Measurements from ENCODE around the gene CHMP4B.

The CHMP4B gene

DNA sequence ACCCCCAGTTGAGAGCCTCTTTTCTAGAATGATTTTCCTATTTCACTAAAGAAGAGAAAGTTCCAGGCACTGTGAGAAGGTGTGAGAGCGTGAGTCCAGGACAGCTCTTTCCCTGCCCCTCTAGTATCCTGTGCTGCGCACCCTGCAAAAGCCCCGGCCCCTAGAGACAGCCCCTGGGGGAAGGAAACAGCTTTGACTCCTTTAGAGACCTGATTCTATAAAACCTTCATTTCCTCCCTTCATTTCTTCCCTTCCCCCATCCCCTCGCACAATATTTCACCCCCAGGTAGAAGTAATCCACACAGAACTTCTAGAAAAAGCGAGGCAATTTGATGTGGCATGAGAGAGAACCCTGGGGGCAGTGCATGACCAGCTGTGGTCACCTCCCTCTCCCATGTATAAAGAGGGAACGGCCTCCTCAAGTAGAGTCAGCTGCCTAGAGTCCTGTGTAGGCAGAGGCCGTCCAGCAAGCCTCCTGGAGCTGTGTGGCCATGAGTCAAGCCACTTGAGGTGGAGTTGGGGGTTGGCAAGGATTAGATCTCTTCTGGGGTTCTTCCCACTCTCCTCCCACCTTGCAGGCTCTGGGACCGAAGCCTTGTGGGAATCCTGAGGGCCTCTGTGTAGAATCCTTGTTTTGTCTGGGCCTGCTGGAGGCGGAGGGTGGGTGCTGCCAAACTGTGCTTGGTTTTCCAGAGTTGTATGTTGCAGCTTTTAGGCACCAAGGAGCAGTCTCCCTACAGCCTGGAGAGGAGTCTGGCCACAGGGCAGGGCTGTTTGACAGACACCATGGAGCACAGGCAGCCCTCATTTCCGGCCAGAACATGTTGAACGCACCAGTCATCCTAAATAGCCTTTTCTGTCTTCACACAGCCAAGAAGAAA, 41.7 kb downstream of the CHMP4B start:
- no peak for DNase-seq (ENCODE audit: low read depth, low spot score)
- in situ Hi-C loops (cut with HindIII; ENCODE audit: low sequenced_read_pairs): no loop called here
- TF ChIP-seq CTCF (IDR thresholded peaks at IDR 0.05; ENCODE audit: low read depth, low read length): no peak
- H3K4me3 ChIP-seq (ENCODE audit: low read depth, low read length): no peak overlapping the region

DNA sequence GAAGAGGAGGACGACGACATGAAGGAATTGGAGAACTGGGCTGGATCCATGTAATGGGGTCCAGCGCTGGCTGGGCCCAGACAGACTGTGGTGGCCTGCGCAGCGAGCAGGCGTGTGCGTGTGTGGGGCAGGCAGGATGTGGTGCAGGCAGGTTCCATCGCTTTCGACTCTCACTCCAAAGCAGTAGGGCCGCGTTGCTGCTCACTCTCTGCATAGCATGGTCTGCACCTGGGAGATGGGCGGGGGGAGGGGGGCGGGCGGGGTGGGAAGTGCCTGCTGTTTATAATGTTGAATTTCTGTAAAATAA, 42.3 kb downstream of the CHMP4B start:
- in situ Hi-C loops (cut with HindIII; ENCODE audit: low sequenced_read_pairs): no loop called here
- no peak for DNase-seq (ENCODE audit: low read depth, low spot score)
- no peak overlapping the region for H3K4me3 ChIP-seq (ENCODE audit: low read depth, low read length)
- no peak for TF ChIP-seq CTCF (IDR thresholded peaks at IDR 0.05; ENCODE audit: low read depth, low read length)

DNA sequence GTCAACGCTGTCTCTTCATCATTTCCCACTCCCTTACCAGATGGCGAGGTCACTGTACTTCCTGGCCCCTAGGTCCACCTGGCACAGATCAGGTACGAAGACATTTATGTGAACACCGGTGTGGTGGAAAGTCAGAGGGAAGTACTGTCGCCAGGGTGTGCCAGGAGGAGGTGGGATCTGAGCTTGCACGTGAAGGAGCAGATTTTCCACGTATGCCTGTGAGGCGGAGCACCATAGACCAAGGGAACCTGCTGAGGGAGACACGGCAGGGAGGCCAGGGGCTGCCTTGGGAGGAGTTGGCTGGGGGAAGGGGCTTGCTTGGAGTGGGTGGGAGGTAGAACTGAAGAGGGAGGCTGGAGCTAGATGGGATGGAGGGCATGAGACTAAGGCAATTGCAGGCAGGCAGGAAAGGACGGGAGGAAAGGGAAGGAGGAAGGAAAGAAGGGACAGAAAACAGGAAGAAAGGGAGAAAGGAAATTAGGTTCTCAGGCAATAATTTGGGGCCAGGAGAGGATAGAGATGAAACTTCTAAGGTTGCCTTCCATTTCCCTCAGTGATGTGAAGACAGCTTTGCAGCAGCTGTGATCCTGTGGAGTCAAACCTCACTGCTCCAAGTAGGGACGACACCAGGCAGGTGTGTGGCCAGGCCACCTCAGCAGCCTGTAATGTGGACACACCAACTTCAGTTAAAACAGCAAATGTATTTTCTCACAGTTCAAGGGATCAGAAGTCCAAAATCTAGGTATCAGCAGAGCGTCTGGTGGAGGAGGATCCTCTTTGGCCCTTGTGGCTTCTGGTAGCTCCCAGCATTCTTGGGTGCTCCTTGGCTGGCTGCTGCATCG, 46.8 kb downstream of the CHMP4B start:
- TF ChIP-seq CTCF (IDR thresholded peaks at IDR 0.05; ENCODE audit: low read depth, low read length): no peak
- no peak overlapping the region for H3K4me3 ChIP-seq (ENCODE audit: low read depth, low read length)
- in situ Hi-C loops (cut with HindIII; ENCODE audit: low sequenced_read_pairs): no loop called here
- no peak for DNase-seq (ENCODE audit: low read depth, low spot score)

- no peak overlapping the region for H3K4me3 ChIP-seq (ENCODE audit: low read depth, low read length)
- no peak for DNase-seq (ENCODE audit: low read depth, low spot score)
- in situ Hi-C loops (cut with HindIII; ENCODE audit: low sequenced_read_pairs): no loop called here
- no peak for TF ChIP-seq CTCF (IDR thresholded peaks at IDR 0.05; ENCODE audit: low read depth, low read length)
These were observed 47.5 kb downstream of the CHMP4B start for GRCh38 chr20:33858666-33859065.

DNA sequence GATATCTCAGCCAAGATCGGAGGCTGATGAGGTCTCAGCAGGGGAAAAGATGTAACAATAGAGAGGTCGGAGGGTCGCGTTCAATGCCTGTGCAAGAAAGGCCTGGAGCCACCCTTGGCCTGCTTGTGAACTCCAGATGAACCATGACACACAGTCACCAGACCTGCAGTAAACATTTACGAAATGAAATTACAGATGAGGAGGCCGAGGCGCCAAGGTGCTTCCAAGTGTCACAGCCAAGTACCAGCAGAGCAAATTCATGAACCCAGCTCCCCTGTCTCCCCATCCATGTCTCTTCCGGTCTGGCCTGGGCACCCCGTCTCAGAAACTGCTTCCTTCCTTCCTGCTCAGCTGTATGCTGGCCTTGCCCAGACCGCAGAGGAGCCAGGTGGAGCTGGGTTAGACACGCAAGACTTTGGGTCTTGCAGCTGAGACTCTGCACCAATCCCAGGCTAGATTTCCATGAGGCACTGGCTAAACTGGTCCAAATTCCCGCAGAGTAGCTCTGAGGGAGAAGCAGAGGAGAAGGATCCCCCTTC, 48.1 kb downstream of the CHMP4B start:
- in situ Hi-C loops (cut with HindIII; ENCODE audit: low sequenced_read_pairs): no loop called here
- no peak for TF ChIP-seq CTCF (IDR thresholded peaks at IDR 0.05; ENCODE audit: low read depth, low read length)
- H3K4me3 ChIP-seq (ENCODE audit: low read depth, low read length): no peak overlapping the region
- no peak for DNase-seq (ENCODE audit: low read depth, low spot score)

GRCh38 chr20:33859751-33860150, 48.6 kb downstream of the CHMP4B start:
- H3K4me3 ChIP-seq (ENCODE audit: low read depth, low read length): no peak overlapping the region
- no peak for TF ChIP-seq CTCF (IDR thresholded peaks at IDR 0.05; ENCODE audit: low read depth, low read length)
- in situ Hi-C loops (cut with HindIII; ENCODE audit: low sequenced_read_pairs): no loop called here
- DNase-seq (ENCODE audit: low read depth, low spot score): no peak

Data from astrocyte of the spinal cord (primary cell).